K562 (cell line): Measurements from ENCODE around the gene SNTG2. TPM values are rescaled to one million over a fixed set of nuclear protein-coding genes. Genes with fewer than 3 reads are reported as not detected.

ENCODE experiments used
- ATAC-seq: fragments of 200-7000 bp; cut with Tn5 transposase; 3 replicates; pipeline ENCODE4 v1.9.1; 2020; ENCODE audit warnings: moderate library complexity
- BruUV-seq: library from RNA; stranded (reverse); fragments of 400-500 nt; replicated peaks from 2 replicates; lab custom pipeline; 2021; lab: Mats Ljungman, UMichigan
- CTCF ChIA-PET: fragments of 300-600 bp; formaldehyde crosslinking; extraction: SDS; loops from one replicate; lab custom pipeline; 2021; ENCODE audit warnings: low intra/inter-chr PET ratio; lab: Yijun Ruan, JAX
- POLR2A ChIA-PET: fragments of 300-600, 350-650 bp; sonication (Branson Sonifier 250); formaldehyde crosslinking; extraction: SDS; loops from one replicate; lab custom pipeline; 2021; ENCODE audit warnings: antibody characterized with exemption, inconsistent platforms; lab: Yijun Ruan, JAX
- DNase-seq, 4 experiments: peaks; one replicate each; pipeline versions ENCODE4 v3.0.0 to v3.0.0-alpha.2; 2011 to 2018; ENCODE audit warnings: low spot score in 3 of 4, mixed read lengths in 3 of 4; ENCODE audit errors: extremely low read depth in 1 of 4
- FAIRE-seq: peaks from 2 replicates; lab custom pipeline; 2011; peaks lifted over from hg19 to GRCh38; lab: Jason Lieb, UNC
- H2AFZ ChIP-seq: 2 replicates; pipeline ENCODE4 v1.6.0; 2011; ENCODE audit warnings: low read depth, low read length, control low read depth, inconsistent platforms
- H3K27ac ChIP-seq: fragments of 200-600 bp; 3 replicates; pipeline ENCODE4 v1.8.0; 2011; ENCODE audit warnings: low read depth, mild to moderate bottlenecking, control low read depth, inconsistent platforms, low read length, moderate library complexity, mixed read lengths; ENCODE audit errors: extremely low read depth
- H3K27me3 ChIP-seq, 2 experiments: fragments of 300-600 bp in 1 of 2; 2 replicates in 1 of 2; 3 replicates in 1 of 2; pipeline versions ENCODE4 v1.6.0 to v1.8.0; 2011; ENCODE audit warnings: inconsistent platforms in 2 of 2, low read length in 2 of 2, mild to moderate bottlenecking in 1 of 2, mixed read lengths in 1 of 2, moderate library complexity in 1 of 2; ENCODE audit not compliant: control insufficient read depth in 2 of 2, insufficient read depth in 2 of 2
- H3K36me3 ChIP-seq: fragments of 300-600 bp; 3 replicates; pipeline ENCODE4 v1.8.0; 2011; ENCODE audit warnings: mild to moderate bottlenecking, low read length, inconsistent platforms; ENCODE audit not compliant: control insufficient read depth, insufficient read depth
- H3K4me1 ChIP-seq, 2 experiments: fragments of 200-600 bp in 1 of 2; replicated peaks in 1 of 2; 2 replicates in 1 of 2; 3 replicates in 1 of 2; pipeline versions ENCODE4 v1.5.1 to v1.8.0; 2011; ENCODE audit warnings: inconsistent platforms in 2 of 2, low read length in 2 of 2, mild to moderate bottlenecking in 1 of 2, mixed read lengths in 1 of 2, moderate library complexity in 1 of 2; ENCODE audit not compliant: control insufficient read depth in 2 of 2, insufficient read depth in 2 of 2
- H3K4me2 ChIP-seq: 2 replicates; pipeline ENCODE4 v1.6.1; 2011; ENCODE audit warnings: low read length, control low read depth, inconsistent platforms, mixed read lengths; ENCODE audit not compliant: insufficient read depth
- H3K4me3 ChIP-seq: fragments of 200-600 bp; sonication (generic), shearing (Covaris generic); 2 replicates; pipeline ENCODE4 v1.5.1; 2016; ENCODE audit warnings: control low read depth, inconsistent platforms
- H3K79me2 ChIP-seq: fragments of 200-600 bp; 3 replicates; pipeline ENCODE4 v1.8.0; 2011; ENCODE audit warnings: low read length, inconsistent platforms; ENCODE audit not compliant: control insufficient read depth, insufficient read depth
- H3K9ac ChIP-seq, 2 experiments: 2 replicates each; pipeline versions ENCODE4 v1.6.0 to v1.6.1; 2011; ENCODE audit warnings: low read depth in 2 of 2, low read length in 2 of 2, control low read depth in 1 of 2, inconsistent platforms in 1 of 2, mild to moderate bottlenecking in 1 of 2, mixed read lengths in 1 of 2; ENCODE audit not compliant: insufficient read depth in 1 of 2
- H3K9me1 ChIP-seq: one replicate; pipeline ENCODE4 v1.6.0; 2011; ENCODE audit warnings: inconsistent platforms, mild to moderate bottlenecking, low read length, moderate library complexity; ENCODE audit not compliant: control insufficient read depth, insufficient read depth
- H3K9me3 ChIP-seq: replicated peaks from 2 replicates; pipeline ENCODE4 v1.5.1; 2011; ENCODE audit warnings: low read depth, low read length, inconsistent platforms; ENCODE audit not compliant: control insufficient read depth, insufficient read depth
- H4K20me1 ChIP-seq: replicated peaks from 2 replicates; pipeline ENCODE4 v1.6.1; 2011; ENCODE audit warnings: low read length, inconsistent platforms, mixed read lengths; ENCODE audit not compliant: control insufficient read depth, insufficient read depth
- DPF2 ChIP-seq: fragments of 450-650 bp; IDR thresholded peaks from 2 replicates; pipeline ENCODE4 v1.6.1; 2016
- FUS ChIP-seq: fragments of 200-400 bp; formaldehyde crosslinking; optimal IDR thresholded peaks from 2 replicates; pipeline ENCODE3; 2017; ENCODE audit warnings: low read depth, low read length
- GTF3C2 ChIP-seq: IDR thresholded peaks from 3 replicates; pipeline ENCODE4 v1.6.1; 2011; ENCODE audit warnings: borderline replicate concordance, mild to moderate bottlenecking, moderate library complexity; ENCODE audit not compliant: insufficient read length; ENCODE audit errors: extremely low read depth
- HDAC6 ChIP-seq: IDR thresholded peaks from 2 replicates; pipeline ENCODE4 v1.6.1; 2012; ENCODE audit warnings: low read depth, mild to moderate bottlenecking, control low read depth, inconsistent platforms, low read length, moderate library complexity
- JUN ChIP-seq, 2 experiments: sonication (generic) in 1 of 2; formaldehyde crosslinking in 1 of 2; IDR thresholded peaks; 2 replicates each; pipeline versions ENCODE4 v1.6.1 to v1.8.0; 2012 to 2022; ENCODE audit warnings: borderline replicate concordance in 2 of 2, mild to moderate bottlenecking in 2 of 2, improper control_type of control experiment in 1 of 2, low read depth in 1 of 2, low read length in 1 of 2, missing genetic modification reagents in 1 of 2
- POLR3A ChIP-seq: IDR thresholded peaks from 2 replicates; pipeline ENCODE4 v1.6.1; 2011; ENCODE audit warnings: borderline replicate concordance, mild to moderate bottlenecking, moderate library complexity; ENCODE audit not compliant: insufficient read length, insufficient read depth; ENCODE audit errors: extremely low read depth
- RCOR1 ChIP-seq, 2 experiments: IDR thresholded peaks; 2 replicates each; pipeline ENCODE4 v1.6.1; 2012; ENCODE audit warnings: low read depth in 2 of 2, low read length in 2 of 2, borderline replicate concordance in 1 of 2, improper control_type of control experiment in 1 of 2
- TFAP4 ChIP-seq: sonication (generic); formaldehyde crosslinking; IDR thresholded peaks from 2 replicates; pipeline ENCODE4 v1.8.0; 2022; ENCODE audit warnings: missing genetic modification reagents, mild to moderate bottlenecking, moderate library complexity, borderline replicate concordance
- YBX1 ChIP-seq: fragments of 450-650 bp; IDR thresholded peaks from 2 replicates; pipeline ENCODE4 v1.7.1; 2016; ENCODE audit warnings: mild to moderate bottlenecking
- ZNF217 ChIP-seq: sonication (generic); formaldehyde crosslinking; IDR thresholded peaks from 2 replicates; pipeline ENCODE4 v1.8.0; 2022; ENCODE audit warnings: mild to moderate bottlenecking, missing genetic modification reagents
- ZSCAN32 ChIP-seq: fragments of 450-650 bp; formaldehyde crosslinking; IDR thresholded peaks from 2 replicates; pipeline ENCODE4 v1.4.0; 2020; ENCODE audit warnings: mild to moderate bottlenecking, moderate library complexity
- WGBS: fragments of 100-300 bp; shearing (Covaris generic); methylation state at CpG from one replicate; pipeline ENCODE4 v1.1.6; 2016; ENCODE audit warnings: low coverage, mixed read lengths; ENCODE audit not compliant: insufficient coverage; ENCODE audit errors: missing lambda C conversion rate; 5-methylcytosine and 5-hydroxymethylcytosine counted together
- in situ Hi-C: fragments of 300-500 bp; cut with MboI; formaldehyde crosslinking; loops from 4 replicates; pipeline ENCODE4 v1.15.0; 2018; ENCODE audit warnings: inconsistent platforms, mixed read lengths
- intact Hi-C: fragments of 100-400 bp; cut with micrococcal nuclease; formaldehyde crosslinking; loops from 2 replicates; pipeline ENCODE4 v1.14.2; 2022
- polyA plus RNA-seq, 8 experiments: library from polyadenylated mRNA; depleted of rRNA in 4 of 8; stranded (reverse) in 5 of 8; unstranded in 3 of 8; fragments of >200 nt; fragmentation: Nextera tagmentation in 2 of 8; fragmentation: Illumina TruSeq in 1 of 8; extraction: Ambion mirVana in 2 of 8; extraction: Trizol in 1 of 8; gene quantifications; 2 replicates each; pipeline versions ENCODE4 v1.2.1 to v1.2.3, GENCODE V29; 2011 to 2014; ENCODE audit warnings: inconsistent platforms in 1 of 8, missing spikeins in 1 of 8
- total RNA-seq, 7 experiments: library from RNA; depleted of rRNA in 6 of 7; stranded (reverse); fragments of >200 nt in 6 of 7; fragmentation: Illumina TruSeq in 2 of 7; extraction: Trizol in 2 of 7; gene quantifications; 2 replicates each; pipeline versions ENCODE4 v1.2.1 to v1.2.3, GENCODE V29; 2011 to 2021; ENCODE audit warnings: low replicate concordance in 1 of 7

The SNTG2 gene
- total and polyA plus RNA-seq, 9 of the 15 experiments (the other 6 are each of a cell fraction or from before 2014, with no cell fraction given) = not detected

GRCh38 chr2:1313240-1313924 is 362.7 kb downstream of the SNTG2 start (continued):
- TF ChIP-seq GTF3C2 (no peak), ZNF217 (CRISPR knock-in tag) (no peak), ZSCAN32 (CRISPR knock-in tag) (no peak)

GRCh38 chr2:1314254-1314653 is 363.6 kb downstream of the SNTG2 start:
- FAIRE-seq (no peak), ATAC-seq (no peak), DNase-seq (no peak)
- TF ChIP-seq HDAC6 (no peak), TFAP4 (CRISPR knock-in tag) (no peak), FUS (no peak), POLR3A (no peak), YBX1 (no peak), DPF2 (no peak), RCOR1 (IDR thresholded peaks at IDR 0.05; ENCODE audit: borderline replicate concordance in 1 of 2, low read depth in 2 of 2, low read length in 2 of 2) (no peak), JUN (IDR thresholded peaks at IDR 0.05; ENCODE audit: borderline replicate concordance, low read depth, low read length) (no peak), JUN (CRISPR knock-in tag; IDR thresholded peaks at IDR 0.05; ENCODE audit: borderline replicate concordance) (no peak)
- H3K4me2 ChIP-seq = no peak overlapping the region
- ChIA-PET POLR2A (no interaction called here), CTCF (no interaction called here)
- H3K27ac ChIP-seq = no peak overlapping the region
- no peaks in the 10 kb centered on the region for H3K4me1 ChIP-seq
- no peak overlapping the region for H3K9ac ChIP-seq
- no peaks in the 10 kb centered on the region for H4K20me1 ChIP-seq
- H3K36me3 ChIP-seq = no peaks in the 10 kb centered on the region
- no TSS peak for BruUV-seq
- WGBS = 0% methylated on average over 6 of the region's 6 CpGs
- no peaks in the 10 kb centered on the region for H3K9me1 ChIP-seq
- H3K27me3 ChIP-seq = peaks cover 0 to 4% of the 10 kb centered on the region in 2 experiments; a peak in 1 of 5 replicates
- intact Hi-C loops (no loop called here), in situ Hi-C loops (no loop called here)
- no peak overlapping the region for H2AFZ ChIP-seq
- no peaks in the 10 kb centered on the region for H3K9me3 ChIP-seq
- no peak overlapping the region for H3K4me3 ChIP-seq
- H3K79me2 ChIP-seq = no peaks in the 10 kb centered on the region
